K562 (cell line): ENCODE data around the gene TIMM23. TPM values are rescaled to one million over a fixed set of nuclear protein-coding genes. Genes with fewer than 3 reads are reported as not detected.

Experiments
- CBX1 ChIP-seq: sonication (generic); IDR thresholded peaks from 2 replicates; pipeline ENCODE4 v1.6.1; 2016; ENCODE audit warnings: antibody characterized with exemption, low read depth, mild to moderate bottlenecking
- CREB3 ChIP-seq: fragments of 450-650 bp; conservative IDR thresholded peaks from 2 replicates; pipeline ENCODE4 v1.6.1; 2016; ENCODE audit warnings: missing genetic modification characterization, low read depth, mild to moderate bottlenecking, missing compliant biosample characterization, moderate library complexity
- DACH1 ChIP-seq: fragments of 450-650 bp; IDR thresholded peaks from 2 replicates; pipeline ENCODE4 v1.6.1; 2018; ENCODE audit not compliant: partially characterized antibody
- E2F3 ChIP-seq: fragments of 250-450 bp; sonication (Bioruptor Pico); IDR thresholded peaks from 2 replicates; pipeline ENCODE4 v1.4.0; 2020; ENCODE audit warnings: mild to moderate bottlenecking
- HMGN3 ChIP-seq: IDR thresholded peaks from 2 replicates; pipeline ENCODE4 v1.6.1; 2011; ENCODE audit warnings: borderline replicate concordance, low read depth, mild to moderate bottlenecking, mixed read lengths, low read length; ENCODE audit not compliant: insufficient read length; ENCODE audit errors: extremely low read depth
- KDM4B ChIP-seq, 2 experiments: fragments of 450-650 bp in 1 of 2; sonication (generic) in 1 of 2; IDR thresholded peaks; 2 replicates each; pipeline ENCODE4 v1.6.1; 2016 to 2017; ENCODE audit warnings: borderline replicate concordance in 2 of 2, antibody characterized with exemption in 1 of 2, low read depth in 1 of 2, mild to moderate bottlenecking in 1 of 2
- MITF ChIP-seq: IDR thresholded peaks from 2 replicates; pipeline ENCODE4 v1.6.1; 2014; ENCODE audit warnings: antibody characterized with exemption
- NFIX ChIP-seq: fragments of 250-450 bp; sonication (Bioruptor Pico); IDR thresholded peaks from 2 replicates; pipeline ENCODE4 v1.4.0; 2020; ENCODE audit warnings: low read depth, mild to moderate bottlenecking, moderate library complexity
- POLR2AphosphoS5 ChIP-seq: IDR thresholded peaks from 2 replicates; pipeline ENCODE4 v1.6.1; 2011; ENCODE audit warnings: mild to moderate bottlenecking, low read depth, low read length, moderate library complexity; ENCODE audit not compliant: control insufficient read depth, insufficient read depth
- POLR2H ChIP-seq: IDR thresholded peaks from 2 replicates; pipeline ENCODE4 v1.6.1; 2016; ENCODE audit warnings: missing genetic modification characterization, low read depth, mild to moderate bottlenecking, control low read depth, missing compliant biosample characterization, moderate library complexity
- SAFB2 ChIP-seq: fragments of 200-400 bp; formaldehyde crosslinking; IDR thresholded peaks from 2 replicates; pipeline ENCODE4 v1.6.1; 2018; ENCODE audit warnings: borderline replicate concordance, low read length, low read depth, moderate library complexity; ENCODE audit not compliant: severe bottlenecking
- SIX5 ChIP-seq, 2 experiments: IDR thresholded peaks; 2 replicates each; pipeline ENCODE4 v1.6.1; 2011; ENCODE audit warnings: low read length in 2 of 2, borderline replicate concordance in 1 of 2, low read depth in 1 of 2, mild to moderate bottlenecking in 1 of 2, moderate library complexity in 1 of 2; ENCODE audit not compliant: insufficient read depth in 1 of 2
- SMAD3 ChIP-seq: fragments of 450-650 bp; formaldehyde crosslinking; conservative IDR thresholded peaks from 2 replicates; pipeline ENCODE4 v1.4.0; 2020; ENCODE audit warnings: mild to moderate bottlenecking
- TBL1XR1 ChIP-seq, 2 experiments: IDR thresholded peaks; 2 replicates each; pipeline ENCODE4 v1.6.1; 2012; ENCODE audit warnings: improper control_type of control experiment in 2 of 2, low read length in 2 of 2, mild to moderate bottlenecking in 1 of 2
- ZBTB33 ChIP-seq: sonication (generic); formaldehyde crosslinking; IDR thresholded peaks from 2 replicates; pipeline ENCODE4 v1.8.1; 2023; ENCODE audit warnings: mild to moderate bottlenecking, missing genetic modification reagents
- ZBTB43 ChIP-seq: sonication (generic); formaldehyde crosslinking; IDR thresholded peaks from 2 replicates; pipeline ENCODE4 v1.8.0; 2023; ENCODE audit warnings: mild to moderate bottlenecking, missing genetic modification reagents
- ZNF165 ChIP-seq: fragments of 250-450 bp; sonication (Bioruptor Pico); IDR thresholded peaks from 2 replicates; pipeline ENCODE4 v1.4.0; 2020; ENCODE audit warnings: borderline replicate concordance
- ZNF511 ChIP-seq: sonication (generic); formaldehyde crosslinking; IDR thresholded peaks from 2 replicates; pipeline ENCODE4 v1.8.0; 2022; ENCODE audit warnings: mild to moderate bottlenecking, missing genetic modification reagents
- polyA plus RNA-seq, 8 experiments: library from polyadenylated mRNA; depleted of rRNA in 4 of 8; stranded (reverse) in 5 of 8; unstranded in 3 of 8; fragments of >200 nt; fragmentation: Nextera tagmentation in 2 of 8; fragmentation: Illumina TruSeq in 1 of 8; extraction: Ambion mirVana in 2 of 8; extraction: Trizol in 1 of 8; gene quantifications; 2 replicates each; pipeline versions ENCODE4 v1.2.1 to v1.2.3, GENCODE V29; 2011 to 2014; ENCODE audit warnings: inconsistent platforms in 1 of 8, missing spikeins in 1 of 8
- total RNA-seq, 7 experiments: library from RNA; depleted of rRNA in 6 of 7; stranded (reverse); fragments of >200 nt in 6 of 7; fragmentation: Illumina TruSeq in 2 of 7; extraction: Trizol in 2 of 7; gene quantifications; 2 replicates each; pipeline versions ENCODE4 v1.2.1 to v1.2.3, GENCODE V29; 2011 to 2021; ENCODE audit warnings: low replicate concordance in 1 of 7

The TIMM23 gene
- total and polyA plus RNA-seq, 9 of the 15 experiments (the other 6 are each of a cell fraction or from before 2014, with no cell fraction given): 148 to 280 (median 183) TPM

GRCh38 chr10:46030091-46030937 lies 58.0 kb downstream of the TIMM23 start, which contains the start of gene NCOA4 (continued):
- TF ChIP-seq HMGN3: peak; percentile 68
- peak; percentile 77; the same call in 1 of the 2 replicates for TF ChIP-seq ZNF511 (CRISPR knock-in tag)
- no peak for TF ChIP-seq NFIX (CRISPR knock-in tag)
- TF ChIP-seq TBL1XR1 (IDR thresholded peaks at IDR 0.05; ENCODE audit: low read length in 2 of 2): peak in 1 of 2 experiments; percentile 34; a peak in 1 of 4 replicates
- 0 out of 2 replicates have a peak, but pooled peaks have one; percentile 48 for TF ChIP-seq CBX1
- no peak; the same call in 1 of the 2 replicates for TF ChIP-seq E2F3 (CRISPR knock-in tag)
- no peak; the same call in 1 of the 2 replicates for TF ChIP-seq ZBTB33
- TF ChIP-seq POLR2AphosphoS5: peak; percentile 91
- TF ChIP-seq DACH1: no peak
- no peak for TF ChIP-seq ZNF165 (CRISPR knock-in tag)
- no peak; a peak in 1 of 4 replicates for TF ChIP-seq KDM4B (IDR thresholded peaks at IDR 0.05; ENCODE audit: borderline replicate concordance in 2 of 2, low read depth in 1 of 2)
- TF ChIP-seq MITF: no peak
- TF ChIP-seq POLR2H (tag): peak; percentile 87
- 0 out of 2 replicates have a peak, but pooled peaks have one; percentile 70 for TF ChIP-seq ZBTB43
- TF ChIP-seq CREB3: peak; percentile 73
- TF ChIP-seq SAFB2: no peak
- no peak for TF ChIP-seq SMAD3 (CRISPR knock-in tag)
- TF ChIP-seq SIX5 (IDR thresholded peaks at IDR 0.05; ENCODE audit: borderline replicate concordance in 1 of 2, insufficient read depth in 1 of 2, low read depth in 1 of 2, low read length in 2 of 2): no peak
